Adrenal gland (tissue), 12 donors: ENCODE results near the gene TBC1D13. TPM values are rescaled to one million over a fixed set of nuclear protein-coding genes. Genes with fewer than 3 reads are reported as not detected.
A peak's percentile ranks its signal among the peaks of the same experiment; 100 is the strongest.

Experiments
- DNase-seq, 7 donors: peaks; one replicate each; pipeline ENCODE4 v3.0.0-alpha.2; 2019 to 2020
- H3K27ac ChIP-seq, 5 donors: fragments of 200-600 bp; sonication (generic) in 4 of 5; 1 replicate in 3 of 5; 2 replicates in 2 of 5; pipeline versions ENCODE4 v1.5.1 to v1.8.0; 2016 to 2020; ENCODE audit warnings: mild to moderate bottlenecking in 1 of 5
- H3K27me3 ChIP-seq: fragments of 200-600 bp; 2 replicates; pipeline ENCODE4 v1.8.0; 2021
- H3K36me3 ChIP-seq, 2 donors: fragments of 200-600 bp; replicated peaks in 1 of 2; 1 replicate in 1 of 2; 2 replicates in 1 of 2; pipeline versions ENCODE4 v1.5.1 to v1.8.0; 2018 to 2022
- H3K4me1 ChIP-seq, 2 donors: fragments of 200-600 bp; replicated peaks in 1 of 2; 1 replicate in 1 of 2; 2 replicates in 1 of 2; pipeline versions ENCODE4 v1.5.1 to v1.8.0; 2018 to 2021
- H3K4me3 ChIP-seq, 4 donors: fragments of 200-600 bp; sonication (generic) in 3 of 4; one replicate each; pipeline ENCODE4 v1.5.1; 2016 to 2018
- H3K9me3 ChIP-seq, 3 donors: fragments of 200-600 bp; sonication (generic) in 1 of 3; replicated peaks in 1 of 3; 1 replicate in 2 of 3; 2 replicates in 1 of 3; pipeline versions ENCODE4 v1.5.1 to v1.8.0; 2016 to 2021
- POLR2A ChIP-seq, 2 donors: fragments of 450-650 bp; IDR thresholded peaks; one replicate each; pipeline ENCODE4 v1.6.1; 2017; ENCODE audit warnings: antibody characterized with exemption in 2 of 2, mild to moderate bottlenecking in 2 of 2, moderate library complexity in 1 of 2
- WGBS, 4 donors: extraction: QIAGEN DNeasy Blood & Tissue Kit in 2 of 4; methylation state at CpG; one replicate each; pipeline versions ENCODE4 v1.1.5 to v1.1.7; 2013 to 2017; 5-methylcytosine and 5-hydroxymethylcytosine counted together
- intact Hi-C, 2 donors: fragments of 100-400 bp; cut with DNase I; formaldehyde crosslinking; loops; one replicate each; pipeline versions ENCODE4 v1.14.1 to v1.15.0; 2022 to 2023
- polyA plus RNA-seq, 3 donors: library from polyadenylated mRNA; stranded (reverse); fragments of 200-250 nt in 2 of 3; fragments of 350-450 nt in 1 of 3; fragmentation: Illumina TruSeq in 1 of 3; extraction: RNeasy Lipid Tissue Mini Kit (QIAGEN cat#74804) in 1 of 3; gene quantifications; one replicate each; pipeline ENCODE4 v1.2.3, GENCODE V29; 2013 to 2014
- total RNA-seq, 9 donors: library from RNA; depleted of rRNA in 4 of 9; stranded (reverse); fragments of >200 nt in 4 of 9; fragments of 120-200 nt in 1 of 9; fragmentation: NEBNext Ultra II Directional in 1 of 9; extraction: Animal tissue kit (Norgen Biotek cat#: 25700) in 1 of 9; gene quantifications; one replicate each; pipeline versions ENCODE4 v1.1.0 to v1.2.4, GENCODE V29; 2013 to 2023
- TF ChIP-seq, protein P1 (sequence below), 6 experiments: fragments of 450-650 bp in 4 of 6; fragments of 200-600 bp in 2 of 6; sonication (generic) in 1 of 6; IDR thresholded peaks; 1 replicate in 5 of 6; 2 replicates in 1 of 6; pipeline versions ENCODE4 v1.5.1 to v1.8.0; 2016 to 2021; ENCODE audit warnings: antibody characterized with exemption in 6 of 6, mild to moderate bottlenecking in 2 of 6, moderate library complexity in 1 of 6
- donor health status: healthy with polysubstance abuse.
- donor health status: Bipolar disorder and iron deficiency.
- donor health status: DM: yes; HTN: yes; CAD: no.
- donor health status: DM: no; HTN: no; CAD: no.
- donor health status: DM: no; HTN: no; CAD: no.
- donor health status: DM: yes; HTN: yes; CAD: no.

TBC1D13 gene
- total and polyA plus RNA-seq, 12 donors, result 15.9 to 72.7 (median 29.0) TPM

GRCh38 chr9:128805661-128806060, 18.6 kb downstream of the TBC1D13 start:
- peaks cover 0 to 73% of the 10 kb centered on the region in 2 donors for H3K36me3 ChIP-seq
- H3K4me3 ChIP-seq, result no peak overlapping the region
- intact Hi-C loops, result no loop called here
- peak in 1 of 7 donors; percentile 47 for DNase-seq
- 83 to 87% (median 85%) methylated on average over 10 to 14 of the region's 14 CpGs for WGBS, 4 donors
- no peak overlapping the region for H3K27ac ChIP-seq
- no peak for TF ChIP-seq POLR2A (IDR thresholded peaks at IDR 0.05)
- TF ChIP-seq, protein P1, sequence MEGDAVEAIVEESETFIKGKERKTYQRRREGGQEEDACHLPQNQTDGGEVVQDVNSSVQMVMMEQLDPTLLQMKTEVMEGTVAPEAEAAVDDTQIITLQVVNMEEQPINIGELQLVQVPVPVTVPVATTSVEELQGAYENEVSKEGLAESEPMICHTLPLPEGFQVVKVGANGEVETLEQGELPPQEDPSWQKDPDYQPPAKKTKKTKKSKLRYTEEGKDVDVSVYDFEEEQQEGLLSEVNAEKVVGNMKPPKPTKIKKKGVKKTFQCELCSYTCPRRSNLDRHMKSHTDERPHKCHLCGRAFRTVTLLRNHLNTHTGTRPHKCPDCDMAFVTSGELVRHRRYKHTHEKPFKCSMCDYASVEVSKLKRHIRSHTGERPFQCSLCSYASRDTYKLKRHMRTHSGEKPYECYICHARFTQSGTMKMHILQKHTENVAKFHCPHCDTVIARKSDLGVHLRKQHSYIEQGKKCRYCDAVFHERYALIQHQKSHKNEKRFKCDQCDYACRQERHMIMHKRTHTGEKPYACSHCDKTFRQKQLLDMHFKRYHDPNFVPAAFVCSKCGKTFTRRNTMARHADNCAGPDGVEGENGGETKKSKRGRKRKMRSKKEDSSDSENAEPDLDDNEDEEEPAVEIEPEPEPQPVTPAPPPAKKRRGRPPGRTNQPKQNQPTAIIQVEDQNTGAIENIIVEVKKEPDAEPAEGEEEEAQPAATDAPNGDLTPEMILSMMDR (IDR thresholded peaks at IDR 0.05), result no peak
- H3K9me3 ChIP-seq, result no peaks in the 10 kb centered on the region
- H3K27me3 ChIP-seq, result no peaks in the 10 kb centered on the region
- H3K4me1 ChIP-seq, result no peaks in the 10 kb centered on the region

DNA sequence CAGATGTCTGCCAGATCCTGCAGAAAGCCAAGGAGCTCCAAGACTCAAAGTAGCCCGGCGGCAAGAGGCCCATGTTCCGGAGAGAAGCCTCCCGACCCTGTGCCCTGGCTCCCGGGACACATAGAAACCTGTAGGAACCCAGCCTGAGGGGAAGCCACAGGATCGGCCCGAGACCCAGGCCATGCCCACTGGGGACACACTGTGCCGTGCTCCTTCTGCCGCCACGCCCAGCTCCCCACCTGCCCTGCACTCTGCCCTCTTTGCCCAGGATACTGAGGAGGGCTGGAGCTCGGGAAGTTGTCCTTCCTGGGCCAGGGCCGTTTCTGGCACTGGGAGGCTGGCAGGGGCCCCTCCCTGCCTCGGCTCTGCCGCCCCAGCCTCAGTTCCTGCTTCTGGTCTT, 20.8 kb downstream of the TBC1D13 start:
- Histone ChIP-seq H3K4me1 (no peaks in the 10 kb centered on the region), H3K36me3 (peaks cover 0 to 61% of the 10 kb centered on the region in 2 donors), H3K4me3 (no peak overlapping the region), H3K27me3 (no peaks in the 10 kb centered on the region), H3K27ac (no peak overlapping the region), H3K9me3 (no peaks in the 10 kb centered on the region)
- intact Hi-C loops, result no loop called here
- WGBS, 4 donors, result 84 to 93% (median 88%) methylated on average over 11 to 14 of the region's 14 CpGs
- TF ChIP-seq, protein P1 (IDR thresholded peaks at IDR 0.05), result no peak
- no peak for TF ChIP-seq POLR2A (IDR thresholded peaks at IDR 0.05)
- no peak for DNase-seq

GRCh38 chr9:128808543-128808942, 21.5 kb downstream of the TBC1D13 start:
- Histone ChIP-seq H3K36me3 (peaks cover 0 to 54% of the 10 kb centered on the region in 2 donors), H3K27me3 (no peaks in the 10 kb centered on the region), H3K9me3 (no peaks in the 10 kb centered on the region), H3K4me3 (no peak overlapping the region), H3K27ac (no peak overlapping the region), H3K4me1 (no peaks in the 10 kb centered on the region)
- intact Hi-C loops, result no loop called here
- TF ChIP-seq, protein P1 (IDR thresholded peaks at IDR 0.05), result no peak
- no peak for TF ChIP-seq POLR2A (IDR thresholded peaks at IDR 0.05)
- WGBS, 4 donors, result 74 to 96% (median 91%) methylated on average over 3 of the region's 3 CpGs
- DNase-seq, result no peak

DNA sequence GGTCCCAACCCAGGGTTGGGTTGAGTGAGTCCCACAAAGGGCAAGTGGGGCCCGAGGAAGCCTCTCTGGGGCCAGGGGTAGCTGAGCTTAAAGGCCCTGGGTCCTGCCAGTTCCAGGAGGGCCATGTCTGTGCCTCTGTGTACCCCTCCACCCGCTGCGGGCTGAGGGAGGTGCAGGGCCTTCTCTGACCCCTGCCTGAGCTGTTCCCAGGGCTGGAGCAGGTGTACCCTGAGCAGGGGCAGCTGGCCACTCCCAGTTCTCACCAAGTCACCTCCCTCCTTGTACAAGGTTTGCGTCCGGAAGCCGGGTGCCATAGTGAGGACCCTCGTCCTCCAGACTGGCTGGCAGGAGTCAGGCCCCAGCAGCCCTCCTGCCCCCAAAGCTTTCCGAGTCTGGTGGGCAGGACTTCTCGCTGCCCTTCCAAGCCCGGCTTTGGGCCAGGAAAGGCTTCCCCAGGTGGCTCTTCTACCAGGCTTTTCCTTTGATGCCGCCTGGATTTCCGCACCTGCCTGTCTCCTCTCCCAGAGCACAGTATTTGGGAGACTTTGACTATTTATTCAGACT, 22.1 kb downstream of the TBC1D13 start:
- no peak for TF ChIP-seq POLR2A (IDR thresholded peaks at IDR 0.05)
- TF ChIP-seq, protein P1 (IDR thresholded peaks at IDR 0.05), result no peak
- H3K27me3 ChIP-seq, result no peaks in the 10 kb centered on the region
- DNase-seq, result no peak
- H3K4me1 ChIP-seq, result no peaks in the 10 kb centered on the region
- no peak overlapping the region for H3K27ac ChIP-seq
- no peak overlapping the region for H3K4me3 ChIP-seq
- 95 to 100% (median 96%) methylated on average over 6 to 12 of the region's 12 CpGs for WGBS, 4 donors
- no peaks in the 10 kb centered on the region for H3K9me3 ChIP-seq
- H3K36me3 ChIP-seq, result peaks cover 0 to 49% of the 10 kb centered on the region in 2 donors
- intact Hi-C loops, result no loop called here
